GM18498 (cell line): ENCODE measurements around the gene SOX13.

Experiments
- ATAC-seq: cut with Tn5 transposase; IDR thresholded peaks from one replicate; pipeline ENCODE4 v1.9.1; 2021; ENCODE audit warnings: mild to moderate bottlenecking, moderate library complexity; ENCODE audit not compliant: unreplicated experiment

The SOX13 gene

DNA sequence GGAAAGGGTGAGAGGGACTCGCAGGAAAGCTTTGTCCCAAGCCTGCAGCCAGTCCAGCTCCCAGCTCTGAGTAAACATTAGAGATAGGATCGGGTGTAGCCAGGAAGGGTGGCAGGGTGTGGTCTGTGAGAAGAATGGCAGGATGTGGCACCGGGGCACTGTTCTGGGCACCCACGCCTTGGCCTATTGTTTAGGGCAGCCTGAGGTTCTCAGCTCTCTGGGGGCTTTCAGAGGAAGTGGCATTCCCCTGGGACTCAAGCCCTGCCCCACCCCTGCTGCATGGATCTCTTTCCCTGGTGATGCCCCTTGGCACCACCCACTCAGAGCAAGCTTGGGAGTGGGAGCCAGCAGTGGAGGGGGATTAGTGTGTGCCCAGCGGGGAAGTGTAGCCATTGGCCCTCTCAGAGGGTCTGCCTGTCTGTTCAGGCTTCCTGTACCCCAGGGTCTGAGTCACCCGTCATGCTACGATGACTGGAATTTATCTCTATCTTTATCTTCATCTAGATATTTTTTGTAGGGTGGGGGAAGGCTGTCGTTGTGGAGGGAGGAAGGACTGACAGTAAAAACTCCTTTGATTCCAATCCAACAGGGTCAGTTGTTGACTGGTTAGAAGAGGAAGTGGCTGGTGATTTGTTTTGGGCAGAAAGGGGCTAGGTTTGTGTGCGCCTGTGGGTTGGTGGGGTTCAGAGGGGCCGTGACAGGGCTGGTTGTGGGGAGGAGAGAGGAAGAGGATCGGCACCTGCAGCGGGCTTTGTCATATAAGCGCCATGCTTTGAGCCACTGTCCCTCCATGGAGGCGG lies 31.6 kb downstream of the SOX13 start:
- no peak for ATAC-seq

DNA sequence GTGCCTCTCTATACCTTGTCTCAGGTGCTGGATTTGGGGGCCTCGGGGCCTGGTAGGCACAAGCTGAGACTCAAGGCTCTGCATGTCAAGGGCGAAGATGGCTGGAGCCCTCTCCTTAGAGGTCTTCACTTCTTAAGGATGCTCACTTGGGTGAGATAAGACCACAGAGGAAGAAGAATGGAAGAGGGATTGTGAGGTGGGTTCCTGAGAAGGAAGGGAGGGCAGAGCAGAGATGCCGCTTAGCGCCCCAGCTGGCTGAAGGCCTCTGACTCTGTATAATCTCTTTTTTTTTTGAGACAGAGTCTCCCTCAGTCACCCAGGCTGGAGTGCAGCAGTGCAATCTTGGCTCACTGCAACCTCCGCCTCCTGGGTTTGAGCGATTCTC lies 32.2 kb downstream of the SOX13 start:
- no peak for ATAC-seq

DNA sequence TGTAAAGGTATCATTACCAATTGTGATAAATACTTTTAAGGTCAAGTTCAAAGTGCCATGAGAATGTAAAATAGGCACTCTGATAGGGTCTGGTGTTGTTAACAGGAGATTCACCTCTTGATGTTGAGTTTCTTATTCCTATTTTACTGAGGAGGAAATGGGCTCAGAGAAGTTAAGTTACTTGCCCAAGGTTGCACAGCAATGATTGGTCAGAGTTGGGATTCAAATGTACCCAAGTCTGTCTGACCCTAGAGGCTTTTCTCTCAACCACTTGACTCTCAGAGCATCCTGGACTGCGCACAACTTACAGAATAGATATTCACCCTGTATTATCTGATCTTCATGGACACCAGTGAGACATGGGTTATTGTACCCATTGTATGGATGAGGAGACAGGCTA lies 33.9 kb downstream of the SOX13 start:
- ATAC-seq: no peak

DNA sequence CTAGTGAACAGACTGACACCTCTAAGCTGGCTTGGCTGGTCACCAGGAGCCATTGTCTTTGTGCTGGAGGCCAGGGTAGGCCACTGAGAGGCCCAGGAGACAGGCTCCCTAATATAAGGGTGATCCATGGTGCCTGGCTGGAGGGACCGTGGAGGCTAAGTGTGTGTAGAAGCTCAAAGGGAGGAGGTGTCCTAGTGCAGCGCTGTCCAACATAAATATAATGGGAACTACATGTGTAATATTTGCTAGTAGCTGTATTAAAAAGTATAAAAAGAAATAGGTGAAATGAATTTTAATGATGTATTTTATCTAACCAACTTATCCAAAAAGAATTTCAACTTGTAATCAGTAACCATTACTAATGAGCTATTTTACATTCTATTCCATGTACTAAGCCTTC lies 35.0 kb downstream of the SOX13 start:
- ATAC-seq: no peak

DNA sequence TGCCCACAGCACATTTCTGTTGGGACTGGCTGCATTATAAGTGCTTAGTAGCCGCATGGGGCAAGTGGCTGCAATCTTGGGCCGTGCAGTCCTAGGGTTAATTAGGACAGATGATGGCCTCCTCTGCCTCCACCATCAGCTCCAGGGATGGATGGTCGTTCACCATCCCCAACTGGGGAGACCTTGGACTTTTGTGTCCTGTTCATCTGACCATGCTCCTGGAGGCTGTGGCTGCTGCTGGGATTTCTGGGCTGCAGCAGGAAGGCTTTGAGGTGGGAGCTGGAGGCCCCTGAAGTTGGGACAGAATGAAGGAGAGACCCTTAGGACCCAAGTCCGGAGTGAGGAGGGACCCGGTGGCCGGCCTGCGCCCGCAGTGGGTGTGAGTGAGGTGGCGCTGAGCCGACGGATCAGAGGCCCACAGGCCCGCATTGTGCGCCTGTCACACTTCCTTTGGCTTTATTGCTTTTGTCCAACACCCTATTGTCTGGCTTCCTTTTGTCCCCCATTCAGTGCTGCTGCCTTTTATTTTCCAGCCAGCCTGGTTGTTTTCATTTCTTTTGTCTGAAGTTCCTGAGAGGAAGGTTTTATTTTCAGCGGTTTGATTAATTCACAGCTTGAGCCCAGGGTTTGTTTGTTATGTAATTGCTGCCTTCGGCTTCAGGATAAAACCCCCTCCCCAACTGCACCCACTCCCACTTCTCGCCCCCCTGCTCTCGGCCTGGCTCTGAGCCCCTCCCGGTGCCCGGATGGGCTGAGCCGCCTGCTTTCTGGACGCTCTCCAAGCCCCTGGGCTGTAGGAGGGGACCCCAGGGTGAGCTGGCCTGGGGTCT lies 35.6 kb downstream of the SOX13 start:
- no peak for ATAC-seq

DNA sequence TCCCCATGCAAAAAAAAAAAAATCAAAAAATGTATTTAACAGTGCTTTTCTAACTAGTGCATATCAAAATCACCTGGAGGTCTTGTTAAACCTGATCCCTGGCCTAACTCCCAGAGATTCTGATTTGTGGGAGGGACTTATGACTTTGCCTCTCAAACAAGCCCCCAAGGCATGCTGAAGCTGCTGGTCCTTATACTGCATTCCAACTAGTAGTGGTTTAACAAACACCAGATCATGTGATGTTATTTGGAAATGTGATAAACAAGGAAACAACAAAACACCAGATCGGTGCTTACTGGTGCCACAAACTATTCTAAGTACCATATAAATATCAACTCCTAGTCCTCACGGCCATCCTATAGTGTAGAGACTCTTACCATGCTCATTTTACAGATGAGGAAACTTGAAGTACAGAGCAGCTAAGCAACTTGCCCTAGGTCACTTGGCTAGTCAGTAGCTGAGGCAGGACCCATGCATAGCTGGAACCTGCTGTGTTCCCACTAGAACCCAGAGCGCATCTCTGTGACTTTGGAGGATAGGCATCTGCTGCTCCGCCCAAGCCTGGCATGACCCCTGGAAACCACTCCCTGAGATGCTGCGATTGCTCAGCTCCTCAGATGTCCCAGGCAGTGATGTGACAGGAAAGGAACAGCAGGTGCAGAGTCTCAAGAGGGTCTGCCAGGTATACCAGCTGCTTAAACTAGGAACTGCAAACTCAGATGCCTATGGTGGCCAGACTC lies 38.1 kb downstream of the SOX13 start:
- ATAC-seq: no peak

DNA sequence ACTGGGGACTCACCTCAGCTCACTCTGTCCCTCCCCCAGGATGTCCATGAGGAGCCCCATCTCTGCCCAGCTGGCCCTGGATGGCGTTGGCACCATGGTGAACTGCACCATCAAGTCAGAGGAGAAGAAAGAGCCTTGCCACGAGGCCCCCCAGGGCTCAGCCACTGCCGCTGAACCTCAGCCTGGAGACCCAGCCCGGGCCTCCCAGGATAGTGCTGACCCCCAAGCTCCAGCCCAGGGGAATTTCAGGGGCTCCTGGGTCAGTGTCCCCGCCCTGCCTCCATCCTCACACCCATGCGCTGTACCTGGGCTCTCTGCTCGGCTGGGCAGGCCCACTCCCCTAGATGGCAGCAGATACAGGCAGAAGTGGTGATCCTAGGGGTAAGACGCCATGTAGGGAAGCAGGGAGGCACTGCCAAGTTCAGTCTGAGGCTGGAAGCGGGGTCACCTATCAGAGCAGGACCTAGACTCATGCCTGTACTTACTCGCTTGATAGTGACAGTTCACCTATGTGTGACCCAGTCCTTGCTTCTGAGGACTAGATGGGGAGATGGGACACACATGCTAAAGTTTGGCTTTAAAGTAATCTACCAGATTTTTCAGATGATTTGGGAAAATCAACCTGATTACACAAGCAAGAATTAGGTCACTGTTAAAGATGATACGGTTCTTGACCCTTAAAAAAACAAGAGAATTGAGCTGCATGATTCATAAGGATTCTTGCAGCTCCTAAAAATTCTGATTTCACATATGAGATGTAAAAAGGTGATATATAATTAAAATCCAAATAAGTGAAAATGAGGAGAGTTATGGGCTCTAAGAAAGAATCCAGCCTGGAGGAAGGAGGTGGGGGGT lies 40.2 kb downstream of the SOX13 start:
- no peak for ATAC-seq

DNA sequence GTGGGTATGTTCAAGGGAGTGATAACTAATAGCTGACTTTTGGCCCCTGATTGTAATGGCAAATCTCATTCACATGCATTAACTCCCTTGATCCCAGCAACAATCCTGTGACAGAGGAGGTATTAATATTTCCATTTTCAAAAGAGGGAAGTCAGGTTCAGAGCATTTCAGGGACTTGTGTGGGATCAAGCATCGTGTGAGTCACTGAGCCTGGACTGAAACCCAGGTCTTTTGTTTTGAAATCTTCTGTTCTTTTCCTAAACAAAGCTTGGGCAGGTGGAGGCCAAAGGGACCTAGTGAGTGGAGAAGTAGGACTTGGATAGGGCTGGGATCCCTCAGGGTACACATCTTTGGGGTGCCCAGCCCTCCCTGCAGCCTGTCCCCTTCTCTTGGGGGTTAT lies 41.0 kb downstream of the SOX13 start:
- ATAC-seq: no peak

DNA sequence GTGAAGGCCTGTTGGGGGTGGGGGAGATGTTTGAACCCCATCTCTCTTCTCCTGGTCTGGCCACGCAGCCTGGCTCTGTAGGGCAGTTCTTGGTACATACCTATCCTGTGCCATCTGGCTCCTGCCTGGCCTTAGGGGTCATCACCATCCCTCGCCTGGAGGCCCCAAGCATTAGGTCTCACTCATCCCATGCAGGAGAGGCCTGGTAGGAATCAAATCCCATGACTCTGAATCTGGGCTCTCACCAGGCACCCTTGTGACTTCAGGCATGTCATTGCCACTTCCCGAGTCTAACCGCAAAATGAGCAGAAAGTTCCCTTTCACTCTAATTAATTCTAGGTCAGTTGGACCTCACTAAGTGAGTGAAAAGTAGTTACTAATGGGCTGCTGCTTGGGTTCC lies 41.7 kb downstream of the SOX13 start:
- no peak for ATAC-seq

DNA sequence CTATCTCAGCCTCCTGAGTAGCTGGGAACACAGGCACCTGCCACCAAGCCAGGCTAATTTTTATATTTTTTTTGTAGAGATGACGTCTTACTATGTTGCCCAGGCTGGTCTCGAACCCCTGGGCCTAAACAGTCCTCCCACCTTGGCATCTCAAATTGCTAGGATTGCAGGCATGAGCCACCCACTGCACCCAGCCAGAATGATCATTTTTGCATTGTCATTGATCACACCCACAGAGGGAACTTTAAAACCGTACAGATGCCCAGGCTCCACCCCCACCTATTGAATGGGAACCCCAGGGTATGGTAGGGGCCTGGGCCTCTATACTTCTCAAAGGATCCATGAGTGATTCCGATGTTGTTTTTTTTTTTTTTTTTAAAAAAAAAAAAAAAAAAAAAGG lies 42.2 kb downstream of the SOX13 start:
- ATAC-seq: no peak

DNA sequence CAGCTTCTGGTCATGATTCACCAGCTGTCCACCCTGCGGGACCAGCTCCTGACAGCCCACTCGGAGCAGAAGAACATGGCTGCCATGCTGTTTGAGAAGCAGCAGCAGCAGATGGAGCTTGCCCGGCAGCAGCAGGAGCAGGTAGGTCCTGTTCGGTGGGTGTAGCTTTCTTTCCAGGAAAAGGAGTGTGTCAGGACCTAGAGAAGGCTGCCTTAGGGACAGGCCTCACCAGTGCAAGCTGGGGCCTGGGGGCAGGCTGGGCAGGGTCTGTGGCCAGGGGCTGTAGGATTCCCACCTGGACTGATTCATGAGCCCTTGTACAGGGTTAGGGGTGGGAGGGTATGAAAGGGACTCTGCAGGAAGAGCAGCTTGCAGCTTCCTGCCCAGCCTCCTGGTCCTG lies 43.6 kb downstream of the SOX13 start:
- no peak for ATAC-seq

DNA sequence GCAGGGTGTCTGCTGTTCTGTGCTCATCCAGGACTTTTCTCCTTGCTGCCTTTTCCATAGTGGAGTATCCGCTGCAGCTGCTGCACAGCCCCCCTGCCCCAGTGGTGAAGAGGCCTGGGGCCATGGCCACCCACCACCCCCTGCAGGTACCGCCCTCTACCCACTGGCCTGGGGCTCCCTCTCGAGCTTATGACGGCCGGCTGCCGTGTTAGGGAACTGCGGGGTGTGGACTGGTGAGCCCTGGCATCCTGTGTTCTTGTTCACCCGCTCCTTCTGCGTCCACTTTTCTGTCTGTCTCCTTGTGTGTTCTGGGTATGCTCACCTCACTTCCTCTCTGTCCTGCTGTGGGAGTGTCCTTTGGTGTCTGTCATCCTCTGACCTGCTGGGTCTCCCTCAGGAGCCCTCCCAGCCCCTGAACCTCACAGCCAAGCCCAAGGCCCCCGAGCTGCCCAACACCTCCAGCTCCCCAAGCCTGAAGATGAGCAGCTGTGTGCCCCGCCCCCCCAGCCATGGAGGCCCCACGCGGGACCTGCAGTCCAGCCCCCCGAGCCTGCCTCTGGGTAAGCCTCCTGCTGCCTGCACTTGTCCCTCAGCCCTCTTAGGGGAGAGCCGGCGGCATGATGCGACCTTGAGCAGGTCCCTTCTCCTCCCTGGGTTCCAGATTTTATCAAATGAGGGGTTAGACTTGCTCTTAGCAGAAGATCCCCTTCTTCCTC lies 49.1 kb downstream of the SOX13 start:
- no peak for ATAC-seq

DNA sequence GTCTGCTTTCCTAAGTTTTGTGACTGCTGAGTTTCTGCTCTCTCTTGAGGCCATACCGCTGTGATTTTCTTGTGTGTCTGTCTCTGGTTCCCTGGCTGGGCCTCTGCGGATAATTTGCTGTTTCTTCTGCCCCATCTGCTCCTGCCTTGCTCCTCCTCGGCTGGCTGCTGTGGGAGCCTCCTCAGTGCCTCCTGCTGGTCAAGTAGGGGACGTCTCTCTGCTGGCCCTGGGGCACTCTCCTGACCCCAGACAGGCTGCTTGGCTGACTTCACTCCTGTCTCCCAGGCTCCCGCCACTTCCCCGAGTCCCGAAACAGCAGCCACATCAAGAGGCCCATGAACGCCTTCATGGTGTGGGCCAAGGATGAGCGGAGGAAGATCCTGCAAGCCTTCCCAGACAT lies 50.5 kb downstream of the SOX13 start:
- ATAC-seq: no peak

DNA sequence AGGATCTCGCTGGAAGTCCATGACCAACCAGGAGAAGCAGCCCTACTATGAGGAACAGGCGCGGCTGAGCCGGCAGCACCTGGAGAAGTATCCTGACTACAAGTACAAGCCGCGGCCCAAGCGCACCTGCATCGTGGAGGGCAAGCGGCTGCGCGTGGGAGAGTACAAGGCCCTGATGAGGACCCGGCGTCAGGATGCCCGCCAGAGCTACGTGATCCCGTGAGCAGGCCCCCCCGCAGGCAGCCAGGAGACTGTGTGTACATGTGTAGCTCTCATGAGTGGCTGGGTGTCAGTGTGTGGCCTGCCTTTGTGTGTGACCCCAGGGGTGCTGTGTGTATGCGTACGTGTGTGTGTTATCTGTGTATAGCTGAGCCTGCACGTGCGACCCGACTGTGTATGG lies 51.7 kb downstream of the SOX13 start:
- ATAC-seq: no peak

DNA sequence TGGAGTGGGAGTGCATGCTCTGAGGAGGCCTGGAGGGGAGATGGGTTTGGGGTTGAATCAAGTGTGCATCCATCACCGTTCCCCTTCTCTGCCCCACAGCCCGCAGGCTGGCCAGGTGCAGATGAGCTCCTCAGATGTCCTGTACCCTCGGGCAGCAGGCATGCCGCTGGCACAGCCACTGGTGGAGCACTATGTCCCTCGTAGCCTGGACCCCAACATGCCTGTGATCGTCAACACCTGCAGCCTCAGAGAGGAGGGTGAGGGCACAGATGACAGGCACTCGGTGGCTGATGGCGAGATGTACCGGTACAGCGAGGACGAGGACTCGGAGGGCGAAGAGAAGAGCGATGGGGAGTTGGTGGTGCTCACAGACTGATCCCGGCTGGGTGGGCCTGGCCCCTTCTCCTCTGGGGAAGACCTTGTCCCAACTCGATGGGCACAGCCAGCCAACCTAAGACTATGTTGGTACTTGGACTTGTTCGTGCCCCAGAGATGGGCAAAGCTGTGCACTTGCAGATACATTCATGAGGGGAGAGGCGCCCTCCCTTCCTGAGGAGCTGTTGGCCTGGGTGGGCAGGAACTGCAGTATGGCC lies 52.9 kb downstream of the SOX13 start:
- ATAC-seq: no peak

DNA sequence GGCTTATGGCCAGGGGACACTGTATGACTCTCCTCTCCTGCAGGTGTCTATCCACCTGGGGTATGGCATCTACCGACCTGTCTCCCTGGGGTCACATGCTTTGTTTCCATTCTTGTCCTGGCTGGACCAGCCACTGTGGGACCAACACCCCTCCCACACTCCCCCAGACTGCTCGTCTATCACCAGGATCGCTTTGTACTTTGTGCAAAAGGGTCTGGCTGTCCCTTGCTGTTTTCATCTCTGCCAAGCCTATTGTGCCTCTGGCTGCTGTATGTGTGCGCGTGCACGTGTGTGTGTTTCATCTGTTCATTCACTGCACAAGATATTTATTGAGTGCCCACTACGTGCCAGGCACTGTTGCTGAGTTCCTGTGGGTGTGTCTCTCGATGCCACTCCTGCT lies 53.5 kb downstream of the SOX13 start:
- ATAC-seq: no peak

DNA sequence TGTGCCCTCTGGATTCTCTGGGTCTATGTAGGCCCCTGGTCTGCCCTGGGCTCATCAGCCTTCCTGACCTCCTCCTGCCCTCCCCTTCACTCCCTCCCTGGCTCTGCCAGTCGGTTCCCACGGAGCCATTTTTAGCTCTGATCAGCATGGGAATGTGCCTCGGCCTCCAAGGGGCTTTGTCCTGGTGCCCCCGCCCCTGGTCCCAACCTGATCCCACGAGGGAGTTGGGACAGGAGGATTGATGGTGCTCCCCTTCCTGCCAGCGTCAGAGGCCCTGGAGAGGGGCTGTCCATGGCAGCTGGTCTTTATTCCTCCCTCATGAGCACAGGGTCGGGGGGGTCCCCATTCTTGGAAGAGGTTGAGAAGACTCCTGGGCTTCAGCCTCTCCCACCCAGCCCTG lies 54.0 kb downstream of the SOX13 start:
- no peak for ATAC-seq

DNA sequence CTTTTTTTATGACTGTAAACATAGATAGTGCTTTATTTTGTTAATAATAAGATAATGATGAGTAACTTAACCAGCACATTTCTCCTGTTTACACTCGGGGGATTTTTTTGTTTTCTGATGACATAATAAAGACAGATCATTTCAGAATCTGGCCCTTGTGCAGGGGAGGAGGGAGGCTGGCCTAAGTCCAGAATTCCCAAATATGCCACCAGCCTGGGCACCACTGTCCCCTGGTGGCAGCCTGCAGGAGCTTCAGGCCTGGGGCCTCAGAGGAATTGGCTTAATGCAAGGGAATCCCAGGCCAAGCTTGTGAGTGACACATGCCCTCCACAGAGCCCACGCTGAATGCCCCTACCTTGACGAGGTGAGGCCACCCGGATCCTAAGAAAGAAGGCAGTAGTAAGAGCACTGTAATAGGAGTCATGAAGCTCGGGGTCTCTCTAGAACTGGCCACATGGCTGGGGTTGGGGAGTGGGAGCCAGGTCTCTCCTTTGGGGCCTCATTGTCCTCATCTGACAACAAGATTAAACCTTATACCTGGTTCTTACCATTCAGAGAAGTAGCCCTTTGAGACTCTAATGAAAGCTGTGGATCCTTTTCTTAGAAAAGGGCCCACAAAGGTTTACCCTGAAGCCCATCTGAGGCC lies 54.8 kb downstream of the SOX13 start:
- no peak for ATAC-seq

DNA sequence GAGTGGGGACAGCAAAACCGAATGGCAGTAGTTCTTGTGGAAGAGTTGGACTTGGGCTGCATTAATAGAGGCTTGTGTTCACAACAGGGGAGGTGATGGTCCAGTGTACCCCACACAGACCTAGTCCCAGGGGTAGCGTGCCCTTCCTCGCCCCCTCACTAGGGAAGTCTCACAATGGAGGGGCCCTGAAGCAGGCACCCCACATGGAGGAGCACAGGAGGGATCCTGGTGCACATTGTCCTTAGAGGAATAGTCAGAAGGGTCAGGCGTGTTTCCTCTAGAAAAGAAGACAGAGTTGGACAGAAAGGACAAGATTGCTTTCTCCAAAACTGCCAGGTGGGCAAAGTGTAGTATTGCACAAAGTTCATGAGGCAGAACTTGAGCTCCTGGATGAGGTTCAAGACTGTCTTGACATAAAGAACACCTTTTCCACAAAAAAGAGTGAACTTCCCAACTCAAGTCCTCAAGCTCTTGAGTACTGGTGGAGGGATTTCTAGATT lies 55.6 kb downstream of the SOX13 start:
- no peak for ATAC-seq
